Liver (tissue), 3 donors: ENCODE results near the gene CLIC1.

ENCODE experiments used
- ATF3 ChIP-seq: IDR thresholded peaks from 2 replicates; pipeline ENCODE4 v1.6.1; 2016; ENCODE audit warnings: antibody characterized with exemption
- CTCF ChIP-seq: fragments of 150-350 bp; IDR thresholded peaks from 2 replicates; pipeline ENCODE4 v1.5.1; 2017; ENCODE audit warnings: improper control_type of control experiment, low read depth, low read length; ENCODE audit not compliant: missing input control
- EGR1 ChIP-seq, 2 donors: IDR thresholded peaks; 2 replicates each; pipeline ENCODE4 v1.6.1; 2016 to 2018; ENCODE audit warnings: antibody characterized with exemption in 2 of 2, low read depth in 2 of 2
- GABPA ChIP-seq, 2 donors: IDR thresholded peaks in 1 of 2; conservative IDR thresholded peaks in 1 of 2; 2 replicates each; pipeline ENCODE4 v1.6.1; 2016; ENCODE audit warnings: antibody characterized with exemption in 2 of 2, mild to moderate bottlenecking in 1 of 2, moderate library complexity in 1 of 2
- HNF4A ChIP-seq, 2 donors: conservative IDR thresholded peaks; 2 replicates each; pipeline ENCODE4 v1.6.1; 2016; ENCODE audit warnings: antibody characterized with exemption in 2 of 2, mild to moderate bottlenecking in 2 of 2
- HNF4G ChIP-seq: IDR thresholded peaks from 2 replicates; pipeline ENCODE4 v1.6.1; 2016; ENCODE audit warnings: antibody characterized with exemption
- JUND ChIP-seq, 2 donors: IDR thresholded peaks; 2 replicates each; pipeline ENCODE4 v1.6.1; 2016; ENCODE audit warnings: antibody characterized with exemption in 2 of 2
- MAX ChIP-seq: IDR thresholded peaks from 2 replicates; pipeline ENCODE4 v1.6.1; 2016; ENCODE audit warnings: antibody characterized with exemption
- RAD21 ChIP-seq, 2 donors: IDR thresholded peaks; 2 replicates each; pipeline ENCODE4 v1.6.1; 2016; ENCODE audit warnings: antibody characterized with exemption in 2 of 2, mild to moderate bottlenecking in 2 of 2
- REST ChIP-seq: IDR thresholded peaks from 2 replicates; pipeline ENCODE4 v1.6.1; 2016; ENCODE audit warnings: antibody characterized with exemption, mild to moderate bottlenecking
- RXRA ChIP-seq, 2 donors: IDR thresholded peaks; 2 replicates each; pipeline ENCODE4 v1.6.1; 2017 to 2018; ENCODE audit warnings: antibody characterized with exemption in 2 of 2, mild to moderate bottlenecking in 1 of 2
- SP1 ChIP-seq: IDR thresholded peaks from 2 replicates; pipeline ENCODE4 v1.6.1; 2018; ENCODE audit warnings: antibody characterized with exemption, mild to moderate bottlenecking
- TAF1 ChIP-seq: conservative IDR thresholded peaks from 2 replicates; pipeline ENCODE4 v1.6.1; 2016; ENCODE audit warnings: antibody characterized with exemption, mild to moderate bottlenecking
- ZBTB33 ChIP-seq: IDR thresholded peaks from 2 replicates; pipeline ENCODE4 v1.6.1; 2016; ENCODE audit warnings: antibody characterized with exemption
- donor health status: healthy.
- donor health status: healthy.

- TF ChIP-seq EGR1 (IDR thresholded peaks at IDR 0.05; ENCODE audit: low read depth in 2 of 2), result no peak
- no peak for TF ChIP-seq GABPA (IDR thresholded peaks at IDR 0.05 in 1 of 2, conservative IDR thresholded peaks at IDR 0.05 in 1 of 2)
- TF ChIP-seq CTCF, result no peak
- no peak for TF ChIP-seq REST
- TF ChIP-seq JUND (IDR thresholded peaks at IDR 0.05), result no peak
- TF ChIP-seq SP1, result no peak
- TF ChIP-seq ATF3, result no peak
- TF ChIP-seq HNF4G, result no peak
- no peak for TF ChIP-seq RXRA (IDR thresholded peaks at IDR 0.05)
- TF ChIP-seq RAD21 (IDR thresholded peaks at IDR 0.05), result no peak
- TF ChIP-seq HNF4A (conservative IDR thresholded peaks at IDR 0.05), result no peak
- TF ChIP-seq MAX, result no peak
- TF ChIP-seq TAF1, result no peak
- no peak for TF ChIP-seq ZBTB33
These were observed 34.5 kb downstream of the CLIC1 start for GRCh38 chr6:31701666-31702404.
